Psoas muscle (tissue), 8 donors: ENCODE results near the gene ABHD5. TPM values are rescaled to one million over a fixed set of nuclear protein-coding genes. Genes with fewer than 3 reads are reported as not detected.
A peak's percentile ranks its signal among the peaks of the same experiment; 100 is the strongest.

Experiments used
- ATAC-seq, 4 donors: fragments of 200-7000 bp; cut with Tn5 transposase; one replicate each; pipeline ENCODE4 v1.9.1; 2020; ENCODE audit warnings: moderate library complexity in 3 of 4, mild to moderate bottlenecking in 2 of 4
- DNase-seq, 2 donors: peaks; one replicate each; pipeline ENCODE4 v3.0.0-alpha.2; 2020
- H3K27ac ChIP-seq: fragments of 200-600 bp; one replicate; pipeline ENCODE4 v1.8.0; 2022
- H3K27me3 ChIP-seq, 3 donors: fragments of 200-600 bp in 1 of 3; one replicate each; pipeline versions ENCODE4 v1.6.1 to v1.8.0; 2013 to 2022; ENCODE audit warnings: low read length in 2 of 3, mild to moderate bottlenecking in 2 of 3, moderate library complexity in 1 of 3; ENCODE audit not compliant: insufficient read depth in 3 of 3
- H3K36me3 ChIP-seq, 2 donors: fragments of 200-600 bp in 1 of 2; one replicate each; pipeline versions ENCODE4 v1.6.1 to v1.8.0; 2013 to 2022; ENCODE audit warnings: low read depth in 1 of 2, mild to moderate bottlenecking in 1 of 2, moderate library complexity in 1 of 2; ENCODE audit not compliant: insufficient read depth in 1 of 2
- H3K4me1 ChIP-seq: fragments of 200-600 bp; one replicate; pipeline ENCODE4 v1.8.0; 2022
- H3K4me3 ChIP-seq: fragments of 200-600 bp; one replicate; pipeline ENCODE4 v1.8.0; 2022; ENCODE audit warnings: mild to moderate bottlenecking
- H3K9me3 ChIP-seq: fragments of 200-600 bp; one replicate; pipeline ENCODE4 v1.8.0; 2022
- CTCF ChIP-seq: fragments of 200-600 bp; IDR thresholded peaks from one replicate; pipeline ENCODE4 v1.8.0; 2022; ENCODE audit warnings: antibody characterized with exemption
- WGBS, 3 donors: extraction: QIAGEN DNeasy Blood & Tissue Kit; methylation state at CpG; one replicate each; pipeline versions ENCODE4 v1.1.6 to v1.1.7; 2013; 5-methylcytosine and 5-hydroxymethylcytosine counted together
- intact Hi-C, 2 donors: fragments of 100-400 bp; cut with DNase I; formaldehyde crosslinking; loops; one replicate each; pipeline versions ENCODE4 v1.11.0 to v1.14.2; 2022
- polyA plus RNA-seq, 3 donors: library from polyadenylated mRNA; stranded (reverse); fragments of 200-250 nt; gene quantifications; one replicate each; pipeline ENCODE4 v1.2.3, GENCODE V29; 2013
- total RNA-seq, 4 donors: library from RNA; stranded (reverse); fragmentation: NEBNext Ultra II Directional in 2 of 4; extraction: Animal tissue kit (Norgen Biotek cat#: 25700) in 2 of 4; gene quantifications; one replicate each; pipeline versions ENCODE4 v1.2.1 to v1.2.4, GENCODE V29; 2021 to 2023
- donor health status: healthy with polysubstance abuse.
- donor health status: DM: no; HTN: no; CAD: no; lungs with moderate emphysema.
- donor health status: Bipolar disorder and iron deficiency.
- donor health status: healthy.
- donor health status: DM: yes; HTN: yes; CAD: no.
- donor health status: DM: no; HTN: no; CAD: no.
- donor health status: DM: no; HTN: no; CAD: no.
- donor health status: DM: yes; HTN: yes; CAD: no.

ABHD5 gene
- total and polyA plus RNA-seq, 7 donors = 16.1 to 69.4 (median 29.6) TPM

GRCh38 chr3:43773273-43774094, 82.7 kb downstream of the ABHD5 start:
- Histone ChIP-seq H3K4me1 (peaks cover 33% of the 10 kb centered on the region), H3K27me3 (no peaks in the 10 kb centered on the region), H3K36me3 (no peaks in the 10 kb centered on the region), H3K4me3 (no peak overlapping the region), H3K27ac (peak overlapping the region; percentile 44), H3K9me3 (no peaks in the 10 kb centered on the region)
- peak; percentile 35 to 61 for DNase-seq
- ATAC-seq = peak in 3 of 4 donors; percentile 21 to 57 (median 25)
- TF ChIP-seq CTCF = no peak
- intact Hi-C loops = no loop called here
- WGBS, 3 donors = 51 to 57% (median 53%) methylated on average over 10 of the region's 10 CpGs

- Histone ChIP-seq H3K9me3 (no peaks in the 10 kb centered on the region), H3K4me3 (no peak overlapping the region), H3K27ac (no peak overlapping the region), H3K4me1 (peaks cover 22% of the 10 kb centered on the region), H3K36me3 (no peaks in the 10 kb centered on the region), H3K27me3 (no peaks in the 10 kb centered on the region)
- intact Hi-C loops = no loop called here
- no peak for TF ChIP-seq CTCF
- ATAC-seq = no peak
- no peak for DNase-seq
- 78 to 91% (median 83%) methylated on average over 4 of the region's 4 CpGs for WGBS, 3 donors
These were observed 84.1 kb downstream of the ABHD5 start for GRCh38 chr3:43774799-43775198.

- intact Hi-C loops = no loop called here
- 93 to 96% (median 95%) methylated on average over 3 of the region's 3 CpGs for WGBS, 3 donors
- Histone ChIP-seq H3K36me3 (no peaks in the 10 kb centered on the region), H3K4me3 (no peak overlapping the region), H3K27me3 (no peaks in the 10 kb centered on the region), H3K27ac (no peak overlapping the region), H3K4me1 (peaks cover 10% of the 10 kb centered on the region), H3K9me3 (no peaks in the 10 kb centered on the region)
- no peak for TF ChIP-seq CTCF
- ATAC-seq = no peak
- no peak for DNase-seq
These were observed 85.4 kb downstream of the ABHD5 start for GRCh38 chr3:43776101-43776500.

GRCh38 chr3:43779850-43780249, 89.1 kb downstream of the ABHD5 start:
- no peak for TF ChIP-seq CTCF
- Histone ChIP-seq H3K9me3 (no peaks in the 10 kb centered on the region), H3K27ac (no peak overlapping the region), H3K27me3 (no peaks in the 10 kb centered on the region), H3K4me3 (no peak overlapping the region), H3K4me1 (no peaks in the 10 kb centered on the region), H3K36me3 (no peaks in the 10 kb centered on the region)
- DNase-seq (no peak), ATAC-seq (no peak)
- WGBS, 3 donors = 67 to 69% (median 69%) methylated on average over 3 of the region's 3 CpGs
- intact Hi-C loops = no loop called here

GRCh38 chr3:43782541-43782940, 91.8 kb downstream of the ABHD5 start:
- H3K4me1 ChIP-seq = no peaks in the 10 kb centered on the region
- H3K27me3 ChIP-seq = peaks cover 0 to 1% (median 0%) of the 10 kb centered on the region in 3 donors
- H3K36me3 ChIP-seq = no peaks in the 10 kb centered on the region
- H3K9me3 ChIP-seq = no peaks in the 10 kb centered on the region
- no peak for TF ChIP-seq CTCF
- WGBS, 3 donors = 63 to 73% (median 70%) methylated on average over 2 of the region's 2 CpGs
- ATAC-seq (no peak), DNase-seq (no peak)
- H3K27ac ChIP-seq = no peak overlapping the region
- H3K4me3 ChIP-seq = no peak overlapping the region
- intact Hi-C loops = no loop called here
